Heart left ventricle (tissue), 16 donors: ENCODE measurements around the gene LRPPRC. TPM values are rescaled to one million over a fixed set of nuclear protein-coding genes. Genes with fewer than 3 reads are reported as not detected.

Source experiments
- ATAC-seq, 4 donors: fragments of 200-7000 bp; cut with Tn5 transposase; one replicate each; pipeline ENCODE4 v1.9.1; 2020 to 2022; ENCODE audit warnings: moderate library complexity in 4 of 4, mild to moderate bottlenecking in 3 of 4, moderate number of reproducible peaks in 1 of 4
- DNase-seq, 5 donors: peaks; one replicate each; pipeline ENCODE4 v3.0.0-alpha.2; 2020
- H3K27ac ChIP-seq, 12 donors: fragments of 200-600 bp; sonication (generic) in 4 of 12; one replicate each; pipeline versions ENCODE4 v1.5.0 to v1.8.0; 2016 to 2022; ENCODE audit warnings: mild to moderate bottlenecking in 2 of 12
- H3K27me3 ChIP-seq, 9 donors: fragments of 200-600 bp; sonication (generic) in 2 of 9; one replicate each; pipeline versions ENCODE4 v1.5.1 to v1.8.0; 2016 to 2022; ENCODE audit warnings: mild to moderate bottlenecking in 3 of 9
- H3K36me3 ChIP-seq, 9 donors: fragments of 200-600 bp; sonication (generic) in 2 of 9; one replicate each; pipeline versions ENCODE4 v1.5.0 to v1.8.0; 2018 to 2022; ENCODE audit warnings: mild to moderate bottlenecking in 2 of 9
- H3K4me1 ChIP-seq, 12 donors: fragments of 200-600 bp; sonication (generic) in 4 of 12; one replicate each; pipeline versions ENCODE4 v1.5.0 to v1.8.0; 2016 to 2022; ENCODE audit warnings: mild to moderate bottlenecking in 3 of 12
- H3K4me3 ChIP-seq, 12 donors: fragments of 200-600 bp; sonication (generic) in 4 of 12; one replicate each; pipeline versions ENCODE4 v1.5.0 to v1.8.0; 2017 to 2022; ENCODE audit warnings: mild to moderate bottlenecking in 9 of 12, moderate library complexity in 4 of 12
- H3K9me3 ChIP-seq, 12 donors: fragments of 200-600 bp; sonication (generic) in 4 of 12; one replicate each; pipeline versions ENCODE4 v1.5.0 to v1.8.0; 2016 to 2022; ENCODE audit warnings: mild to moderate bottlenecking in 1 of 12
- POLR2A ChIP-seq, 2 donors: fragments of 450-650 bp; IDR thresholded peaks; one replicate each; pipeline ENCODE4 v1.6.1; 2017; ENCODE audit warnings: antibody characterized with exemption in 2 of 2, mild to moderate bottlenecking in 2 of 2, moderate library complexity in 2 of 2
- WGBS, 4 donors: extraction: QIAGEN DNeasy Blood & Tissue Kit in 2 of 4; methylation state at CpG; one replicate each; pipeline versions ENCODE4 v1.1.5 to v1.1.7; 2013 to 2018; 5-methylcytosine and 5-hydroxymethylcytosine counted together
- intact Hi-C, 10 donors: fragments of 100-400 bp; cut with DNase I; formaldehyde crosslinking; loops; one replicate each; pipeline versions ENCODE4 v1.11.1 to v1.14.2; 2022
- polyA plus RNA-seq, 2 donors: library from polyadenylated mRNA; stranded (reverse); fragments of 200-250 nt; gene quantifications; one replicate each; pipeline ENCODE4 v1.2.3, GENCODE V29; 2013
- total RNA-seq, 9 donors: library from RNA; depleted of rRNA in 2 of 9; stranded (reverse); fragments of >200 nt in 2 of 9; fragmentation: NEBNext Ultra II Directional in 3 of 9; extraction: Animal tissue kit (Norgen Biotek cat#: 25700) in 3 of 9; gene quantifications; one replicate each; pipeline versions ENCODE4 v1.1.0 to v1.2.4, GENCODE V29; 2016 to 2023
- TF ChIP-seq, protein P1 (sequence below), 12 donors: fragments of 200-600 bp; sonication (generic) in 4 of 12; IDR thresholded peaks; one replicate each; pipeline versions ENCODE4 v1.5.0 to v1.8.0; 2018 to 2022; ENCODE audit warnings: antibody characterized with exemption in 12 of 12, mild to moderate bottlenecking in 5 of 12
- donor health status: ischemic (EF 13 %, LVEDD 7.1; RV severe dilation, severe dysfunction).
- donor health status: healthy with polysubstance abuse.
- donor health status: DM: no; HTN: yes; CAD: no.
- donor health status: DM: no; HTN: no; CAD: no.
- donor health status: ischemic (EF 25% LVEDD 6.9; RV normal size, moderate dysfunction).
- donor health status: ischemic (EF 25% LVEDD 5.7; RV mildly dilated, moderate dysfunction).
- donor health status: healthy.
- donor health status: DM: yes; HTN: yes; CAD: no.
- donor health status: ischemic (EF 35%, LVEDD 5.7; RV mildly dilated, moderate dysfunction).
- donor health status: nonischemic (EF 11% LVEDD 7.7; RV severe dilation, severe dysfunction).
- donor health status: DM: yes; HTN: yes; CAD: no.
- donor health status: PGD.
- donor health status: ischemic (EF 29% LVEDD 5.4; RV normal size, mild dysfunction).
- donor health status: nonischemic (EF 23%, LVEDD 6.1; RV moderate dilation, normal function).

The LRPPRC gene
- total and polyA plus RNA-seq, 11 donors: 23.2 to 117 (median 88.0) TPM

DNA sequence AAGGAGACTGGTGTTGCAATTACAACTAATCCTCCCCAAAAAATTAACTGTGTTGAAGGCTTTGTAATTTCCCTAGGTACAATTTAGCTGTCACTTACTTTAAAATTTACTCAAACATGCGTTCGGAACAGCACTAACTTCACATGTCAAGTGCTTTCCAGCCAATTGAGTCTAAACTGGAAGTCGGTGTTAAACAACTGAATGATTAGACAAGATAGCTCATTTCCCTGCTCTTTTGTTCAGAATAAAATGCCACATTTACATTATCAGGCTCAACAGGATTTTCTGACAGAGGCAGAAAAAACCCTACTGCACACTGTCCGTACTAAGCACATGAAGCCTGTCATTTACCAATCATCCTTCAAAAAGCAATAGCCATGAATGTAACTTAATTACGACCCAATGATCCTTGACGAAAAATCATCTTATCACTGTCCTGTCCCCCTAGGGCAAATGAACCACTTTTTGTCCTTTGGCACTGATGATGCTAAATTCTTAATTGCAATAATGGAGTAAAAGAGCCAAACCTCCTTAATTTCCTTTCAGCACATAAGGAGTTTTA lies 56.0 kb downstream of the LRPPRC start:
- intact Hi-C loops: loop anchor here in 1 of 10 donors (10.0 kb wide), 1 partner anchor 45 kb away; no protein-coding TSS in a partner anchor
- ATAC-seq (no peak), DNase-seq (no peak)
- no peaks in the 10 kb centered on the region for H3K4me1 ChIP-seq
- 89 to 94% (median 92%) methylated on average over 6 of the region's 6 CpGs for WGBS, 4 donors
- H3K4me3 ChIP-seq: no peak overlapping the region
- H3K27me3 ChIP-seq: no peaks in the 10 kb centered on the region
- no peaks in the 10 kb centered on the region for H3K9me3 ChIP-seq
- H3K36me3 ChIP-seq: peaks cover 0 to 83% (median 59%) of the 10 kb centered on the region in 9 donors
- TF ChIP-seq, protein P1, sequence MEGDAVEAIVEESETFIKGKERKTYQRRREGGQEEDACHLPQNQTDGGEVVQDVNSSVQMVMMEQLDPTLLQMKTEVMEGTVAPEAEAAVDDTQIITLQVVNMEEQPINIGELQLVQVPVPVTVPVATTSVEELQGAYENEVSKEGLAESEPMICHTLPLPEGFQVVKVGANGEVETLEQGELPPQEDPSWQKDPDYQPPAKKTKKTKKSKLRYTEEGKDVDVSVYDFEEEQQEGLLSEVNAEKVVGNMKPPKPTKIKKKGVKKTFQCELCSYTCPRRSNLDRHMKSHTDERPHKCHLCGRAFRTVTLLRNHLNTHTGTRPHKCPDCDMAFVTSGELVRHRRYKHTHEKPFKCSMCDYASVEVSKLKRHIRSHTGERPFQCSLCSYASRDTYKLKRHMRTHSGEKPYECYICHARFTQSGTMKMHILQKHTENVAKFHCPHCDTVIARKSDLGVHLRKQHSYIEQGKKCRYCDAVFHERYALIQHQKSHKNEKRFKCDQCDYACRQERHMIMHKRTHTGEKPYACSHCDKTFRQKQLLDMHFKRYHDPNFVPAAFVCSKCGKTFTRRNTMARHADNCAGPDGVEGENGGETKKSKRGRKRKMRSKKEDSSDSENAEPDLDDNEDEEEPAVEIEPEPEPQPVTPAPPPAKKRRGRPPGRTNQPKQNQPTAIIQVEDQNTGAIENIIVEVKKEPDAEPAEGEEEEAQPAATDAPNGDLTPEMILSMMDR (IDR thresholded peaks at IDR 0.05): no peak
- no peak for TF ChIP-seq POLR2A (IDR thresholded peaks at IDR 0.05)
- no peak overlapping the region for H3K27ac ChIP-seq

DNA sequence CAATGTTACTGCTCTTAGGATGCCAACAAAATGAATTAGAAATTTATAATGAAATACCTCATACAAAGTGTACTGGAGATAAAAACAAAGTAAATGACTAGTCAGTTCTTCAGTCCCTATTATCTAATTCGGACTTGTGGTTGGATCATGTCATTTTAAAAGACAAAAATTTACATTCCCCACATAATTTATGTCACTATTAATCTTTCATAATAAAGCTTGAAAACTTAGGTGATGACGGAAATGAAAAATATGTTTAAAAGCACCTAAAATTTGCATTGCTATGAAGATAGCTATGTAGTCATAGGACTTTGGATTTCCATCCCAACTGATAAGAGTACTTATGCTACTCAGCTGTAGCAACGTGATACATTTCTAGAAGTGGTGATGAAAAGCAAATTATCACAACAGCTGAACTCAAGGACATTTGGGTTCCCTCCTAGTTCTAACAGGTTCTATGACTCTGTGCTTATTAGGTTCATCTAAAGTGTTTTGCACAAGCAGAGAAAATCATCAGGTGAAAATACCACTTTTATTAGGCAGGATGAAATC lies 58.4 kb downstream of the LRPPRC start:
- peak in 2 of 4 donors; percentile 51 to 54 for ATAC-seq
- WGBS, 4 donors: 39 to 54% (median 43%) methylated on average over 3 of the region's 3 CpGs
- no peaks in the 10 kb centered on the region for H3K4me1 ChIP-seq
- H3K36me3 ChIP-seq: peaks cover 0 to 83% (median 53%) of the 10 kb centered on the region in 9 donors
- no peak for TF ChIP-seq POLR2A (IDR thresholded peaks at IDR 0.05)
- TF ChIP-seq, protein P1 (IDR thresholded peaks at IDR 0.05): no peak
- no peaks in the 10 kb centered on the region for H3K9me3 ChIP-seq
- intact Hi-C loops: loop anchor here in 1 of 10 donors (10.0 kb wide), 1 partner anchor 47 kb away; no protein-coding TSS in a partner anchor
- no peak overlapping the region for H3K4me3 ChIP-seq
- no peak overlapping the region for H3K27ac ChIP-seq
- DNase-seq: no peak
- H3K27me3 ChIP-seq: no peaks in the 10 kb centered on the region

DNA sequence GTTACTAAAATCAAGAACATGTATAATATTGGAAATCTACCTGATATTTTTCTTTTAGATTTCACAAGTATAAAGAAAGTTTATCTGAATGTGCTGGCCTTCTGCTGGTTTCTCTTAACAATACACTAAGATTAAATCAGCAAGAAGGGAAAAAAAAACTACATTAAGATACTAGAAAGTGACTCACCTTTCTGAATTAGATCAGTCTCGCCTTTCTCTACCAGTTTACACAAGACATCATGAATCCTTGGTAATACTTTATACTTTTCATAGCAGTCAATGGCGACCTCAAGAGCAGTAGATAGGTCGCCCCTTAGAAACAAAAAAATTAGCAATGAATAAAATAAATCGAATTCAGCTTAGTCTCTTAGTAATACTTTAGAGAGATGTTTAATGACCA lies 61.2 kb downstream of the LRPPRC start:
- no peak overlapping the region for H3K4me3 ChIP-seq
- H3K36me3 ChIP-seq: peaks cover 0 to 80% (median 50%) of the 10 kb centered on the region in 9 donors
- H3K9me3 ChIP-seq: no peaks in the 10 kb centered on the region
- WGBS, 4 donors: 96 to 99% (median 97%) methylated on average over 4 of the region's 4 CpGs
- ATAC-seq: no peak
- H3K27me3 ChIP-seq: no peaks in the 10 kb centered on the region
- TF ChIP-seq, protein P1 (IDR thresholded peaks at IDR 0.05): no peak
- TF ChIP-seq POLR2A (IDR thresholded peaks at IDR 0.05): no peak
- H3K4me1 ChIP-seq: no peaks in the 10 kb centered on the region
- no peak for DNase-seq
- no peak overlapping the region for H3K27ac ChIP-seq
- intact Hi-C loops: loop anchor here in 1 of 10 donors (10.0 kb wide), 1 partner anchor 50 kb away; no protein-coding TSS in a partner anchor

DNA sequence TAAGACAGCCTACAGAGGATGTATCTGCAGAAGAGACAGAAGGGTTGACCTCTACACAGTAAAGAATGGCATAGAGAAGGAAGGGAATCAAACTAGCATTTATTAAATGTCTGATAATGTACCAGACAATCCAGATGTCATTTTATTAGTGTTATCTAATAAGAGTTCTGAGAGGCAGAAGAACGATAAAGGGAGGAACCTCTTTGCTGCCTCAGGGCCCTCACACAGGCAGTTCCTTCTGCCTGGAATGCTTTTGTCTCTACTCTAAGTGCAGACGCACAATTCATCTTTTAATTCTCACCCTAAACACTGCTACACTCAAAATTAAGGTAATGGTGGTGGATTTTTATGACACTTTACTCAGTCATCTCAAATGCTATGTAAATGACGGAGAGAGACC lies 64.5 kb downstream of the LRPPRC start:
- Histone ChIP-seq H3K36me3 (peaks cover 0 to 94% (median 59%) of the 10 kb centered on the region in 9 donors), H3K27ac (no peak overlapping the region), H3K9me3 (no peaks in the 10 kb centered on the region), H3K4me1 (no peaks in the 10 kb centered on the region), H3K4me3 (no peak overlapping the region), H3K27me3 (no peaks in the 10 kb centered on the region)
- TF ChIP-seq, protein P1 (IDR thresholded peaks at IDR 0.05): no peak
- no peak for TF ChIP-seq POLR2A (IDR thresholded peaks at IDR 0.05)
- no peak for DNase-seq
- 92 to 98% (median 97%) methylated on average over 3 of the region's 3 CpGs for WGBS, 4 donors
- no peak for ATAC-seq
- intact Hi-C loops: loop anchor here in 1 of 10 donors (10.0 kb wide), 1 partner anchor 54 kb away; no protein-coding TSS in a partner anchor
